Measurements from ENCODE around the gene LLGL2.

Gene LLGL2

DNA sequence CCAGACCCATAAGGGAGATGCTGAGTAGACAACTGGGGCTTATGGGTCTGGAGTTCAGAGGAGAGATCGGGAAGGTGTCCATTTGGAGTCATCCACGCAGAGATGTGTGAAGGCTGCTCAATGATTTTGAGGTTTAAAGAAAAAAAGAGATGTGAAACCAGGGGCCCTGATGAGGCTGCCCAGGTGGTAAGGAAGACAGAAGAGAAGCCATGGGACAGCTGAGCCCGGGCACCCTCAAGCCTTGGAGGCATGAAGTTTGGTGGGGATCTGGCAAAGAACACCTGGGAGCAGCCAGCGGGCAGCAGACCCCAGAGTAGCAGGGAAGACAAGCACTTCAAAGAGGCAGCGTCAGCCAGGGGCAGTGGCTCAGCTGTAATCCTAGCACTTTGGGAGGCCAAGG lies 41.3 kb downstream of the LLGL2 start:
- H3K36me3 ChIP-seq (ENCODE audit: insufficient read depth, low read length): peaks cover 3% of the 10 kb centered on the region; the same call in 1 of the 2 replicates

DNA sequence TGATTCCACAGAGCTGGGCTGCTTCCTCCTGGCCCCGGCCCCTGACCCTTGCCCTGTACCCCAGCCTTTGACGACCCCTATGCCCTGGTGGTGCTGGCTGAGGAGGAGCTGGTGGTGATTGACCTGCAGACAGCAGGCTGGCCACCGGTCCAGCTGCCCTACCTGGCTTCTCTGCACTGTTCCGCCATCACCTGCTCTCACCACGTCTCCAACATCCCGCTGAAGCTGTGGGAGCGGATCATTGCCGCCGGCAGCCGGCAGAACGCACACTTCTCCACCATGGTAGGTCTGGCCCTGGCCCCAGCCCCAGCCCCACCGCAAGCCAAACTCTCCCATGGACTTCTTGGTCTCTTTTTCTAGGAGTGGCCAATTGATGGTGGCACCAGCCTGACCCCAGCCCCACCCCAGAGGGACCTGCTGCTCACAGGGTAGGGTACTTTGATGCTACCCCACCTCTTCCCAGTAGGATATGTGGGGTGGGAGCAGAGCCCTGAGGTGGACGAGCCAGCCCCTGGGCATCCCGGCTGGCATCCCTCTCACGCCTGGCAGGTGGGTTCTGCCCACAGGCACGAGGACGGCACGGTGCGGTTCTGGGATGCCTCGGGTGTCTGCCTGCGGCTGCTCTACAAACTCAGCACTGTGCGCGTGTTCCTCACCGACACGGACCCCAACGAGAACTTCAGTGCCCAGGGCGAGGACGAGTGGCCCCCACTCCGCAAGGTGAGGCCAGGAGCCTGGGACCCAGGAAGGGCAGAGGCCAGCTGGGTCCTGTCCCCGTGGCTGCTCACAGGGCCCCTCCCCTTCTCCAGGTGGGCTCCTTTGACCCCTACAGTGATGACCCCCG lies 43.1 kb downstream of the LLGL2 start:
- Histone ChIP-seq H3K9me3 (ENCODE audit: control insufficient read depth, insufficient read depth, low read length) (no peaks in the 10 kb centered on the region), H3K36me3 (ENCODE audit: insufficient read depth, low read length) (peaks cover 3% of the 10 kb centered on the region; the same call in 1 of the 2 replicates), H3K4me1 (ENCODE audit: insufficient read depth, low read length) (peaks cover 4% of the 10 kb centered on the region; the same call in 1 of the 2 replicates), H3K9ac (ENCODE audit: low read depth, low read length) (no peak overlapping the region)

More for the DNA sequence above, 41.3 kb downstream of the LLGL2 start:
- H3K9ac ChIP-seq (ENCODE audit: low read depth, low read length): no peak overlapping the region
- H3K9me3 ChIP-seq (ENCODE audit: control insufficient read depth, insufficient read depth, low read length): no peaks in the 10 kb centered on the region
- peaks cover 4% of the 10 kb centered on the region; the same call in 1 of the 2 replicates for H3K4me1 ChIP-seq (ENCODE audit: insufficient read depth, low read length)

DNA sequence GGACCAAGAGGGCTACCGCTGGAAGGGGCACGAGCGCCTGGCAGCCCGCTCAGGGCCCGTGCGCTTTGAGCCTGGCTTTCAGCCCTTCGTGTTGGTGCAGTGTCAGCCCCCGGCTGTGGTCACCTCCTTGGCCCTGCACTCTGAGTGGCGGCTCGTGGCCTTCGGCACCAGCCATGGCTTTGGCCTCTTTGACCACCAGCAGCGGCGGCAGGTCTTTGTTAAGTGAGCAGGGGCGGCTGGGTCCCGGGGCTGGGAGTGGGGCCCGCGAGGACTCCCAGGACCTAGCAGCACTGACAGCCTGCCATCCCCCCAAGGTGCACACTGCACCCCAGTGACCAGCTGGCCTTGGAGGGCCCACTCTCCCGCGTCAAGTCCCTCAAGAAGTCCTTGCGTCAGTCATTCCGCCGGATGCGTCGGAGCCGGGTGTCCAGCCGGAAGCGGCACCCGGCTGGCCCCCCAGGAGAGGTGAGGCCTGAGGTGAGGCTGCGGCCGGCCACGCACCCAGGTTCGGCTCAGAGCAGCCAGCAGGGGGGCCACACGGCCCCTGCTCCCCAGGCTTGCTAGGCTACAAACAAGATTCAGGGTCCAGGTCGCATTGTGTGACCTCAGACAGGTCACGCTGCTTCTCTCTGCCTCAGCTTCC lies 44.7 kb downstream of the LLGL2 start:
- Histone ChIP-seq H3K36me3 (ENCODE audit: insufficient read depth, low read length) (no peaks in the 10 kb centered on the region), H3K9ac (ENCODE audit: low read depth, low read length) (no peak overlapping the region), H3K9me3 (ENCODE audit: control insufficient read depth, insufficient read depth, low read length) (no peaks in the 10 kb centered on the region)

DNA sequence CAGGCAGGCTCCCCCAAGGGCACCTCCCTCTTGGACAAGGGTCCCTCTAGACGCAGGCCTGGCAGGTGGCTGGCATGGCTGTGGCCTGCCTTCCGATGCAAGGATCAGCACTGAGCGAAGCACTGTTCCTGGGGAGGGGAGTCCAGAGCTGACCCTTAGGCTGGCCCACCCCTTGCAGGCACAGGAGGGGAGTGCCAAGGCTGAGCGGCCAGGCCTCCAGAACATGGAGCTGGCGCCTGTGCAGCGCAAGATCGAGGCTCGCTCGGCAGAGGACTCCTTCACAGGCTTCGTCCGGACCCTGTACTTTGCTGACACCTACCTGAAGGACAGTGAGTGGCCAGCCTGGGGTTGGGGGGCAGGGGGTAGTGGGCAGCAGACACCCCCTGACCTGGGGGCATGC lies 45.3 kb downstream of the LLGL2 start:
- Histone ChIP-seq H3K9me3 (ENCODE audit: control insufficient read depth, insufficient read depth, low read length) (no peaks in the 10 kb centered on the region), H3K4me1 (ENCODE audit: insufficient read depth, low read length) (no peaks in the 10 kb centered on the region; the same call in 1 of the 2 replicates), H3K36me3 (ENCODE audit: insufficient read depth, low read length) (no peaks in the 10 kb centered on the region), H3K9ac (ENCODE audit: low read depth, low read length) (no peak overlapping the region)

More for the DNA sequence above, 44.7 kb downstream of the LLGL2 start:
- H3K4me1 ChIP-seq (ENCODE audit: insufficient read depth, low read length): no peaks in the 10 kb centered on the region; the same call in 1 of the 2 replicates

DNA sequence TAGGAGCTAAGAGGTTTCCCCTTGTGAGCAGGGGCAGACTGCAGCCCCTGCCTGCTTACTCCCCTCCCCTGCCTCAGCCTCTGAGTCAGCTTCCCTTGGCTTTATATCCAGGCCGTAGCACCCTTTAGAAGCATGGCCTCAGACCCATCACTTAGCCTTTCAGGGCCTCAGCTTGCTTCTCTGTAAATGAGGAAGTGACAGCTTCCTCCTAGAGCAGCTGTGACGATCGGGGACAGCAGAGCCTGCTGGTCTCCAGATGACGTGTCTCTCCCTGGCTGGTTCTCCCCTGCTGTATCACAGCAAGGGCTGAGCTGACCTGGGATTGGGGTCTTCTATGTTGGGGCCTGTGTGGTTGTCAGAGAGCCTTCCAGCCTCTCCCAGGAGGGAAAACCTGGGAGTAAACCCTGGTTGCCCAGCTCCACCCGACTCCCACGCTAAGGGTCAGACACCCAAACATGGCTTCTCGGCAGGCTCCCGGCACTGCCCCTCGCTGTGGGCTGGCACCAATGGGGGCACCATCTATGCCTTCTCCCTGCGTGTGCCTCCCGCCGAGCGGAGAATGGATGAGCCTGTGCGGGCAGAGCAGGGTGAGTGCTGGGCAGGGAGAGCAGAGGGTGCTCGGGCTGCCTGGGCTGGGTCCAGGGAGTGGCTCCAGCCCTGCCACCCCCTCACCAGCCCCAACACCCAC lies 45.8 kb downstream of the LLGL2 start:
- Histone ChIP-seq H3K9ac (ENCODE audit: low read depth, low read length) (no peak overlapping the region), H3K4me1 (ENCODE audit: insufficient read depth, low read length) (no peaks in the 10 kb centered on the region; the same call in 1 of the 2 replicates), H3K36me3 (ENCODE audit: insufficient read depth, low read length) (no peaks in the 10 kb centered on the region), H3K9me3 (ENCODE audit: control insufficient read depth, insufficient read depth, low read length) (no peaks in the 10 kb centered on the region)

DNA sequence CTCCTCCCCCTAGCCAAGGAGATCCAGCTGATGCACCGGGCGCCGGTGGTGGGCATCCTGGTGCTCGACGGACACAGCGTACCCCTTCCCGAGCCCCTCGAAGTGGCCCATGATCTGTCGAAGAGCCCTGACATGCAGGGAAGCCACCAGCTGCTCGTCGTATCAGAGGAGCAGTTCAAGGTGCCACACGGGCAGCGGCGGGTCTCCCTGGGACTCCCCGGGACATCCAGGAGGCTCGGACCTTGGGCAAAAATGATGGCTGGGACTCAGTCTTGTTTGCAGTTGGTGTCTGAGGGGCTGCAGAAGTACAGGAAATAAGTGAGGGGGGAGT lies 46.4 kb downstream of the LLGL2 start:
- Histone ChIP-seq H3K36me3 (ENCODE audit: insufficient read depth, low read length) (no peaks in the 10 kb centered on the region), H3K9ac (ENCODE audit: low read depth, low read length) (no peak overlapping the region), H3K9me3 (ENCODE audit: control insufficient read depth, insufficient read depth, low read length) (no peaks in the 10 kb centered on the region), H3K4me1 (ENCODE audit: insufficient read depth, low read length) (no peaks in the 10 kb centered on the region; the same call in 1 of the 2 replicates)

DNA sequence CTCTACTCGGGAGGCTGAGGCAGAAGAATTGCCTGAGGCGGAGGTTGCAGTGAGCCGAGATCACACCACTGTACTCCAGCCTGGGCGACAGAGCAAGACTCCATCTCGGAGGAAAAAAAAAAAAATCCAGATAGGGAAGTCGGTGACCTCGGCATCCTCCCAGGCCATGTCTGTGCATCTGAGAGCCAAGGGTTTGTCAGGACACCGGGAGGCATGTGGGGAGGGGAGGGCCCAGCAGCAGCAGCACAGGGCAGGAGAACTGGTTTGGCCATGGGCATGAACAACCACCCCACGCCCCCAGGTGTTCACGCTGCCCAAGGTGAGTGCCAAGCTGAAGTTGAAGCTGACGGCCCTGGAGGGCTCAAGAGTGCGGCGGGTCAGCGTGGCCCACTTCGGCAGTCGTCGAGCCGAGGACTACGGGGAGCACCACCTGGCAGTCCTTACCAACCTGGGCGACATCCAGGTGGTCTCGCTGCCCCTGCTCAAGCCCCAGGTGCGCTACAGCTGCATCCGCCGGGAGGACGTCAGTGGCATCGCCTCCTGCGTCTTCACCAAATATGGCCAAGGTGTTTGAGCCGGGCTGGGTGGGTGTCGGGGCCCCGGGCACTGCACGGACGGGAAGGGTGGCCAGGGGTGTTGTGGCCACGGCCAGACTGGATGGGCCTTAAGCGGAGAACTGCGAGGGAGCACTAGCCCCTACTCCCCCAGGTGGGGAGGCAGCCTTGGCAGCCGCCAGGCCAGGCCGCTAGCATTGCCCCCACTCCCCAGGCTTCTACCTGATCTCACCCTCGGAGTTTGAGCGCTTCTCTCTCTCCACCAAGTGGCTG lies 47.4 kb downstream of the LLGL2 start:
- no peaks in the 10 kb centered on the region for H3K36me3 ChIP-seq (ENCODE audit: insufficient read depth, low read length)

DNA sequence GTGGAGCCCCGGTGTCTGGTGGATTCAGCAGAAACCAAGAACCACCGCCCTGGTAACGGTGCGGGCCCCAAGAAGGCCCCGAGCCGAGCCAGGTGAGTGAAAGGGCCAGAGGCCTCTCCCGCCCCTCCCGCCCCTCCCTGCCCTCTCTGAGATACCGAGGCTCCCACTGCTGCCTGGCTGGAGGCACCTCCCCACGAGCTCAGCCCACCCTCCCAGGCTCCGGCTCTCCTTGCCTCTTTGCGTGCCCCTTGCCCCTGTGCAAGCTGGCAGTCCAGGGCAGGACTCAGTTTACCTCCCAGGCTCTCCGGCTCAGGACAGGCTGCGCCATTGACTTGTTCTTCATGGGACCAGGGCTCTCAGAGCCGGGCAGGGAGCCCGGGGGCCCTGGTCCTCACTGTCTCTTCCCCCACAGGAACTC lies 48.1 kb downstream of the LLGL2 start:
- Histone ChIP-seq H3K36me3 (ENCODE audit: insufficient read depth, low read length) (no peaks in the 10 kb centered on the region), H3K9me3 (ENCODE audit: control insufficient read depth, insufficient read depth, low read length) (no peaks in the 10 kb centered on the region), H3K4me1 (ENCODE audit: insufficient read depth, low read length) (no peaks in the 10 kb centered on the region; the same call in 1 of the 2 replicates), H3K9ac (ENCODE audit: low read depth, low read length) (no peak overlapping the region)

More for the DNA sequence above, 47.4 kb downstream of the LLGL2 start:
- no peak overlapping the region for H3K9ac ChIP-seq (ENCODE audit: low read depth, low read length)
- H3K9me3 ChIP-seq (ENCODE audit: control insufficient read depth, insufficient read depth, low read length): no peaks in the 10 kb centered on the region
- H3K4me1 ChIP-seq (ENCODE audit: insufficient read depth, low read length): no peaks in the 10 kb centered on the region; the same call in 1 of the 2 replicates

DNA sequence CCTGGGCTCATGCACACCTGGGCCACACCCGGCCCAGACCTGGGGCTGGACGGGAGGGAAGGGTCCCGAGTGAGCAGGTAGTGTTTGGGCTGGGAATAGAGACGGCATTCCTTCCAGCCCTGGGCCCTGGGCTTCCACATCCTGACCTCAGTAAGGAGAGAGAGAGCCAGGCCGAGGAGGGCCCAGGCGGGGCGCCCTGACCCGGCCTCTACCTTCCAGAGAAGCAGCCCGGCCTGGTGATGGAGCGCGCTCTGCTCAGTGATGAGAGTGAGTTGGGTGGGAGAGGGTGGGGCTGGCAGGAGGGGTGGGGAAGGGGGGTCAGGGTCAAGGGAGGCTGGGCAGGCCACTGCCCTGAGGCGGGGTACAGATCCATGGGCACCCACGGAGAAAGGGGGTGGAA lies 48.5 kb downstream of the LLGL2 start:
- H3K4me1 ChIP-seq (ENCODE audit: insufficient read depth, low read length): no peaks in the 10 kb centered on the region; the same call in 1 of the 2 replicates

DNA sequence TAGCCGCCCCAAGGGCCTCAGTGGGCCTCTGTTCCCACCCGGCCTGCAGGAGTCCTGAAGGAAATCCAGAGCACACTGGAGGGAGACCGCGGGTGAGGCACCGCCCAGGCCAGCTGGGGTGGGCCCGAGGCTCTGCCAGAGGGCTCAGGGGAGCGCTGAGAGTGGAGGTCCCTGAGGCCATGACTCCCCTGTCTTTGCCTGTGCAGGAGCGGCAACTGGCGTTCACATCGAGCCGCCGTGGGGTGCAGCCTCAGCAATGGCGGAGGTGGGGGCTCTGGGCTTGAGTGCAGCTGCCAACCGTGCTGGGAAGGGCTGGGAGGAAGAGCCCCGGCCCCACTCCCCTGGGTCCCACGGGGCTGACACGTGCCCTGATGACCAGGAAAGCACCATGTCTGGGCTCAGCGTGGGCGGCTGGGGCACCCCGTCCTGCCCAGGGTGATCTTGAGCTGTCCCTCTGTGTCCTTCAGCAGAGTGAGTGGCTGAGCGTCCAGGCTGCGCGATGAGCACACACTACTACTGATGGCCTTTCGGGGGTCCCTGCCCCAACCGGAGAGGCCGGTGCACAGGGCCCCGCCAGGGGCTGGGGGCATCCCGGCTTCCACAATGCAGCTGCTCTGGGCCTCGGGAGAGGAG lies 49.0 kb downstream of the LLGL2 start:
- Histone ChIP-seq H3K9me3 (ENCODE audit: control insufficient read depth, insufficient read depth, low read length) (no peaks in the 10 kb centered on the region), H3K36me3 (ENCODE audit: insufficient read depth, low read length) (no peaks in the 10 kb centered on the region), H3K9ac (ENCODE audit: low read depth, low read length) (no peak overlapping the region), H3K4me1 (ENCODE audit: insufficient read depth, low read length) (no peaks in the 10 kb centered on the region; the same call in 1 of the 2 replicates)

More for the DNA sequence above, 48.5 kb downstream of the LLGL2 start:
- no peaks in the 10 kb centered on the region for H3K9me3 ChIP-seq (ENCODE audit: control insufficient read depth, insufficient read depth, low read length)
- H3K36me3 ChIP-seq (ENCODE audit: insufficient read depth, low read length): no peaks in the 10 kb centered on the region
- no peak overlapping the region for H3K9ac ChIP-seq (ENCODE audit: low read depth, low read length)

DNA sequence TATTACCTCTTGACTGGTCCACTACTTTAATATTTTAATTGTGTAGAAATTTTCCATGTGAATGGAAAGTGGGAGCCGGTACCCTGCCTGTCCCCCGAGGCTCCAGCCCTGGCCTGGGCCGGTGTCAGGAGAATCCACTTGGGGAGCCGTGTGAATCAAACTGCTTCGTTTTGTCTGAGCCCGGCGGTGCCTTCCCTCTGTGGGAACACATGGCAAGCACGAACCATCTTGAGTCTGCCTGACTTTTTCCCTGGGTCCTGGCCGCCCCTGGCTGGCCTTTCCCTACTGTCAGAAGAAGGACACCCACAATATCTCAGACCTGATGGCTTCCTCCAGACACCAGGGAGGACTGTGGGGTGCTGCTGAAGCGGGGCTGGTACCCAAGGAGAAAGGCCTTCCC lies 49.7 kb downstream of the LLGL2 start:
- Histone ChIP-seq H3K36me3 (ENCODE audit: insufficient read depth, low read length) (no peaks in the 10 kb centered on the region), H3K9me3 (ENCODE audit: control insufficient read depth, insufficient read depth, low read length) (no peaks in the 10 kb centered on the region), H3K9ac (ENCODE audit: low read depth, low read length) (no peak overlapping the region), H3K4me1 (ENCODE audit: insufficient read depth, low read length) (no peaks in the 10 kb centered on the region; the same call in 1 of the 2 replicates)

DNA sequence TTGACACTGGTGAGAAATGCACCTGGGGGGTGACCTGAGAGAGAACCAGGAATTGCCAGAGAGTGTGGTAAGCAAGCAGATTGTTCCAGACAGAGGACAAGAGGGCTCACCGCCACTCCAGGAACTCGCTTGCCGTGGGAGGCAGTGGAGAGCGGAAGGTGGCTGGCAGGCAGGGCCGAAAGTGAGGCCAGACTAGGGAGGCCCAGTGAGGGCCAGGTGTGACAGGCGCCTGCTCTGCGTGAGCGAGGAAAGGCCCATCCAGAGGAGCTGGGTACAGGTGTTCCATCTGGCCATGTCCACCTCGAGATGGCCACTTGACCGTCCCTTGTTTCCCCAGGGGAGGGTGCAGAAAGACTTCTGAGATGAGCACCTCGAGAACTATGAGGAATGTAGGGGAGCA lies 50.2 kb downstream of the LLGL2 start:
- Histone ChIP-seq H3K9ac (ENCODE audit: low read depth, low read length) (no peak overlapping the region), H3K36me3 (ENCODE audit: insufficient read depth, low read length) (no peaks in the 10 kb centered on the region), H3K9me3 (ENCODE audit: control insufficient read depth, insufficient read depth, low read length) (no peaks in the 10 kb centered on the region), H3K4me1 (ENCODE audit: insufficient read depth, low read length) (no peaks in the 10 kb centered on the region; the same call in 1 of the 2 replicates)

DNA sequence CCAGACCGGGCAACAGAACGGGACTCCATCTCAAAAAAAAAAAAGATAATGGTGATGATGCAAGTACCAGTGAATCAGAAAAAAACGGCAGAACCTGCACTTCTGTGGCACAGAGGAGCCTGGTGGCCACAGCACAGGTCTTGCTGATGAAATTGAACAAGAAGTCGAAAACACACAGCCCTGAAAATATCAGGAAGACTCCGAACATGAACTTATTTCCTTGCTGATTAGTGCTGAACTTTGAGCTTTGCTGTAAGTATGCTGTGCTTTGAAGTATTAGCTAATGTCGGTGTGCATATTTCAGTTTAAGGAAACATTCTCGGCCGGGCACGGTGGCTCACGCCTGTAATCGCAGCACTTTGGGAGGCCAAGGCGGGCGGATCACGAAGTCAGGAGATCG lies 51.2 kb downstream of the LLGL2 start:
- no peak overlapping the region for H3K9ac ChIP-seq (ENCODE audit: low read depth, low read length)
- H3K4me1 ChIP-seq (ENCODE audit: insufficient read depth, low read length): no peaks in the 10 kb centered on the region
- H3K36me3 ChIP-seq (ENCODE audit: insufficient read depth, low read length): no peaks in the 10 kb centered on the region
- H3K9me3 ChIP-seq (ENCODE audit: control insufficient read depth, insufficient read depth, low read length): no peaks in the 10 kb centered on the region
